ENCODE results near the gene NLRC3. TPM values are rescaled to one million over a fixed set of nuclear protein-coding genes. Genes with fewer than 3 reads are reported as not detected.

The NLRC3 gene
- polyA plus RNA-seq, 1 experiment: not detected

DNA sequence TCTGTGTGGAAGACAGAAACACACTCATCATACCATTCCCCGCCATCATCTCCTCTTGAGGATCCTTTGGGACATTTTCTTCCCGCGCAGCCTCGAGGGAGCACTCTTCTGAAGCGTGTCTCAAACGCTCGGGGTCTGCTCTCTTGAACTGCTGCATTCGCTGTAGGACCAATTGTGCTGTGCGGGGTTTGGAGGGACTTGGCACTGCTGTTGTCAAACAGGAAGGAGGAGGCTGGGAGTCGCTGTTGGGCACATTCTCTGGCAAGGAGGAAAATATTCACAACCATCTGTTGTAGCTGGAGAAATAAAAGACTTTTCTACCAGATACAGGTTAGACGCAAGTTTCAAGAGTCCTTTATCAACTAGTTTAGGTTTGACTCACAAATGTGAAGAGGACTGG, 29.2 kb upstream of the NLRC3 start:
- H3K27me3 ChIP-seq (ENCODE audit: control insufficient read depth, insufficient read depth, low read length): no peaks in the 10 kb centered on the region
- ChIA-PET POLR2A (no interaction called here), CTCF (no interaction called here)
- no peak overlapping the region for H3K4me3 ChIP-seq (ENCODE audit: low read depth, low read length)
- H3K9me3 ChIP-seq (ENCODE audit: control insufficient read depth, insufficient read depth, low read length): peaks cover 4% of the 10 kb centered on the region; the same call in 1 of the 2 replicates
- TF ChIP-seq, protein P1, sequence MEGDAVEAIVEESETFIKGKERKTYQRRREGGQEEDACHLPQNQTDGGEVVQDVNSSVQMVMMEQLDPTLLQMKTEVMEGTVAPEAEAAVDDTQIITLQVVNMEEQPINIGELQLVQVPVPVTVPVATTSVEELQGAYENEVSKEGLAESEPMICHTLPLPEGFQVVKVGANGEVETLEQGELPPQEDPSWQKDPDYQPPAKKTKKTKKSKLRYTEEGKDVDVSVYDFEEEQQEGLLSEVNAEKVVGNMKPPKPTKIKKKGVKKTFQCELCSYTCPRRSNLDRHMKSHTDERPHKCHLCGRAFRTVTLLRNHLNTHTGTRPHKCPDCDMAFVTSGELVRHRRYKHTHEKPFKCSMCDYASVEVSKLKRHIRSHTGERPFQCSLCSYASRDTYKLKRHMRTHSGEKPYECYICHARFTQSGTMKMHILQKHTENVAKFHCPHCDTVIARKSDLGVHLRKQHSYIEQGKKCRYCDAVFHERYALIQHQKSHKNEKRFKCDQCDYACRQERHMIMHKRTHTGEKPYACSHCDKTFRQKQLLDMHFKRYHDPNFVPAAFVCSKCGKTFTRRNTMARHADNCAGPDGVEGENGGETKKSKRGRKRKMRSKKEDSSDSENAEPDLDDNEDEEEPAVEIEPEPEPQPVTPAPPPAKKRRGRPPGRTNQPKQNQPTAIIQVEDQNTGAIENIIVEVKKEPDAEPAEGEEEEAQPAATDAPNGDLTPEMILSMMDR (IDR thresholded peaks at IDR 0.05; ENCODE audit: low read depth, low read length): no peak
- H3K27ac ChIP-seq (ENCODE audit: low read depth, low read length): no peak overlapping the region
- DNase-seq (ENCODE audit: low read depth, low spot score): no peak

DNA sequence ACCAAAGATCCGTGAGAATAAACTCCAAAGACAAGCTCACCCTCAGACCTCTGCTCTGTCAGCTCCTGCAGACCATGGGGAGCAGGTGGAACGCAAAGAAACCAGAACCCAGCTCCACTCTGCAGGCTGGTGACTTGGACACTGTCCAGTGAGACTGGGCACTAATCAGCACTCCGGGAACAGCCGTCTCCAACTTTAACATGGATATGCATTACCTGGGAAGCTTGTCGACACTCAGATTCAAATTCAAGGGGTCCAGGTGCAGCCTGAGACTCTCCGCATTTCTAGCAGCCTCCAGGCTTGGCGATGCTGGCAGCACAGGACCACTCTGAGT, 25.1 kb upstream of the NLRC3 start:
- CTCF ChIA-PET: interaction anchor here (0.6 kb wide), 1 partner anchor 85 kb away, joined by 4 read pairs; no protein-coding TSS in a partner anchor
- POLR2A ChIA-PET: no interaction called here
- Histone ChIP-seq H3K27me3 (ENCODE audit: control insufficient read depth, insufficient read depth, low read length) (no peaks in the 10 kb centered on the region), H3K9me3 (ENCODE audit: control insufficient read depth, insufficient read depth, low read length) (peaks cover 14% of the 10 kb centered on the region), H3K27ac (ENCODE audit: low read depth, low read length) (no peak overlapping the region), H3K4me3 (ENCODE audit: low read depth, low read length) (no peak overlapping the region)
- TF ChIP-seq, protein P1 (IDR thresholded peaks at IDR 0.05; ENCODE audit: low read depth, low read length): no peak
- DNase-seq (ENCODE audit: low read depth, low spot score): no peak

DNA sequence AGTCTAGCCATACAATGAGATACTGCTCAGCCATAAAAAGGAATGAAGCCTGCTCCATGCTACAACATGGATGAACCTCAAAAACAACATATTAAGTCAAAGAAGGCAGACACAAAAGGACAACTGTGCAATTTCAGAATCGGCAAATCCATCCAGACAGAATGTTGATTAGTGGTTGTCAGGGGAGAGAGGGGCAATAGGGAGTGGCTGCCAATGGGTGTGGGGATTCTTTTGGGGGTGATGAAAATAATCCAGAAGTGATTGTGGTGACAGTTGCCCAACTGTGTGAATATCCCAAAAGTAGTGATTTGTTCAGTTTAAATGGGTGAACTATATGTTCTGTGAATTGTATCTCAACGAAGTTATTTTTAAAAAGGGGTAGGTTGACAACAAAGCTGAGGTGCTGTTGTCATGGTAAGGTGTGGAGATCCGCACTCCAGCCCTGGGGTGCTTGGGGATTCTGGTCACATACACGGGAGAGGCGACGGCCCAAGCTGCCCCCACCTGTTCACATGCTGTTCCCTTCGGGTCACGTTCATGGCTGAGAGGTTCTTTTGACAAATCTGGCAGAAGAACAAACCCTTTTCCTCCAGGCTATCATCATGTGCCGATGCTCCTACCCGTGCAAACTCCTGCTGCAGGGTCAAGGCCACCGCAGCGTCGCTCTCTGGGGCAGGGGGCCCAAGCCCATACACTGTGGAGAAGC, 24.6 kb upstream of the NLRC3 start:
- Histone ChIP-seq H3K9me3 (ENCODE audit: control insufficient read depth, insufficient read depth, low read length) (peaks cover 14% of the 10 kb centered on the region), H3K27ac (ENCODE audit: low read depth, low read length) (no peak overlapping the region), H3K27me3 (ENCODE audit: control insufficient read depth, insufficient read depth, low read length) (no peaks in the 10 kb centered on the region), H3K4me3 (ENCODE audit: low read depth, low read length) (no peak overlapping the region)
- ChIA-PET CTCF (interaction anchor here (0.6 kb wide), 1 partner anchor 85 kb away, joined by 4 read pairs; no protein-coding TSS in a partner anchor), POLR2A (no interaction called here)
- TF ChIP-seq, protein P1 (IDR thresholded peaks at IDR 0.05; ENCODE audit: low read depth, low read length): no peak
- no peak for DNase-seq (ENCODE audit: low read depth, low spot score)

DNA sequence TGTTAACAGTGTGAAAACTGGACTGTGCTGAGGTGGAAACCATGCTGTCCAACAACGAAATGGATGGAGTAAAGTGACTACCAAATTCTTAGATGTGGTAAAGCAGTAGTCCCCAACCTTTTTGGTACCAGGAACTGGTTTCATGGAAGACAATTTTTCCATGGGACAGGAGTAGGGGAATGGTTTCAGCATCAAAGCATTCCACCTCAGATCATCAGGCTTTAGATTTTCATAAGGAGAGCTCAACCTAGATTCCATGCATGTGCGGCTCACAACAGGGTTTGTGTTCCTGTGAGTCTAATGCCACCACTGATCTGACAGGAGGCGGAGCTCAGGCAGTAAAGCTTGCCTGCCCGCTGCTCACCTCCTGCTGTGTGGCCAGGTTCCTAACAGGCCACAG, 22.7 kb upstream of the NLRC3 start:
- peaks cover 14% of the 10 kb centered on the region for H3K9me3 ChIP-seq (ENCODE audit: control insufficient read depth, insufficient read depth, low read length)
- H3K27ac ChIP-seq (ENCODE audit: low read depth, low read length): no peak overlapping the region
- CTCF ChIA-PET: no interaction called here
- DNase-seq (ENCODE audit: low read depth, low spot score): no peak
- H3K27me3 ChIP-seq (ENCODE audit: control insufficient read depth, insufficient read depth, low read length): no peaks in the 10 kb centered on the region
- no peak overlapping the region for H3K4me3 ChIP-seq (ENCODE audit: low read depth, low read length)
- TF ChIP-seq, protein P1 (IDR thresholded peaks at IDR 0.05; ENCODE audit: low read depth, low read length): no peak
- POLR2A ChIA-PET: no interaction called here

DNA sequence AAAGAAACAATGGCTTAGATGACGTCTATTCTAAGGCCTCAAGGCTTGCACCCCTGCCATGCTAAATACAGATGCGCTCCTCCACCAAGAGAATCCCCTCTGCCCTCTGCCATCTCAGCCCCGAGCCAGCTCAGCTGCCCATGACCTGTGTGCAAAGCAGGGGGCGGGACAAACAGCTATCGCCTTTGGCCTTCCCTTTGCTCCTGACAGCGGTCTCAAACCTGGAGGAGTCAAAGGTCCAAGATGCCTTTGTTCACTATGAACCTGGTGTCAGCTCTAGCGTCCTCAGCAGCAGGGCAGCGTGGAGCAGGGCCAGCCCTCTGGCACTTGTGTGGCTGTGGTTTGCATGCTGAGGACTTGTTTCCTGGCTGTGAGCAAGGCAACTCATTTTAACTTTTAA, 21.9 kb upstream of the NLRC3 start:
- TF ChIP-seq, protein P1 (IDR thresholded peaks at IDR 0.05; ENCODE audit: low read depth, low read length): no peak
- no peak overlapping the region for H3K27ac ChIP-seq (ENCODE audit: low read depth, low read length)
- ChIA-PET CTCF (no interaction called here), POLR2A (no interaction called here)
- DNase-seq (ENCODE audit: low read depth, low spot score): no peak
- peaks cover 14% of the 10 kb centered on the region for H3K9me3 ChIP-seq (ENCODE audit: control insufficient read depth, insufficient read depth, low read length)
- H3K27me3 ChIP-seq (ENCODE audit: control insufficient read depth, insufficient read depth, low read length): no peaks in the 10 kb centered on the region
- H3K4me3 ChIP-seq (ENCODE audit: low read depth, low read length): no peak overlapping the region

Measured in AG04450 (cell line).